ENCODE measurements around the gene REELD1. TPM values are rescaled to one million over a fixed set of nuclear protein-coding genes. Genes with fewer than 3 reads are reported as not detected.

REELD1 gene
- total RNA-seq, 2 experiments from 2014 or later: not detected

DNA sequence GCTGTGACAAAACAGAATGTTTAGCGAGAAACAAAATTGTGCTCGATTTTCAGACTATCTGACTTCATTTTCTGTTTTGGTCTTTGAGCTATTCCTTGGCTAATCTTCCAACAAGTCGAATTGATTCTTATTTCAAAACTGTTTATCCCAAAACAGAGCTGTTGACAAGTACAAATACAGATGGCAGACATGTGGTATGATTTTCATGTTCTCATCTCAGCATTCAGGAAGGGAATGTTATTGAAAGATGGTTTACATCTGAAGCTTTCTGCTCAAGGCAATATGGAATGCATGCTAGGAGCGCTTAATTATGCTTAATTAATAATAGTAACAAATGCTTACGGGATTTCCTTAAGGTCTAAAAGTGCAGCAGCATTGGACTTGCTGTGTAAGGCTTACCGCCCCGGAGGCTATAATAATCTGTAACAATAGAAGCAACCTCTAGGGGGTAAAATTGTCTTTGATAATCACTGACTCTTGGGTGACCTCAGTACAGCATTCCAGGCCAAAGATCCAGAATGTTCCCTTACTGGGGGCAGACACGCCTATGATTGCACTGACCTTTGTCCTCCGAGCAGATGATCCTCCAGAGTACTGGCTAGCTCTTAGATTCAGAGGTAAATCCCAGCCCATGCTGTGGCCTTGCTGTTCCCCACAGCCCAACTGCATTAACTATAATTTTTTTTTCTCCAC is 22.4 kb upstream of the REELD1 start:
- no peaks in the 10 kb centered on the region for H3K9me3 Mint-ChIP-seq
- H3K36me3 Mint-ChIP-seq (ENCODE audit: low read depth): peaks cover 40% of the 10 kb centered on the region
- POLR2A ChIA-PET: interaction anchor here (1.1 kb wide), 1 partner anchor 15 kb away, joined by 4 read pairs; no protein-coding TSS in a partner anchor

DNA sequence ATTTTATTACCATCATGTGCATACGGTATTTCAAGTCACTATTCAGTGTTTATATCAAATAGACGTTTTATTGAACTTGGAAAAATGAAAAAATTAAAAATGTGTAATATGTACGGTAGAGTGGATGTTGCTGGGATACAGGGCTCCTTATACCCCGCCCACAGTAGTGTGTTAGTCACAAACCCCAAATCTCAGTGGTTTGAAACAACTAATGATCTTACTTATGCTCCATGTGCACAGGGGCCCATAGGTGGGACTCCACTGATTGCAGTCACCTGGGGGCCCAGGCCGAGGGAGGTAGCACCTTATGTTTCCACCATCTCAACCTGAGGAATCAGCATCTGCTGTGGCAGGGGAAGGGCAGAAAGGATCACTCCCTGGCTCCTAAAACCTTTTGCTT is 20.7 kb upstream of the REELD1 start:
- ChIA-PET CTCF (no interaction called here), POLR2A (no interaction called here)
- DNase-seq: no peak
- Mint-ChIP-seq H3K27ac (no peak overlapping the region), H3K4me1 (peaks cover 2% of the 10 kb centered on the region), H3K36me3 (ENCODE audit: low read depth) (peaks cover 27% of the 10 kb centered on the region), H3K9me3 (no peaks in the 10 kb centered on the region), H3K27me3 (no peaks in the 10 kb centered on the region), H3K4me3 (no peak overlapping the region)

More for the DNA sequence above, 22.4 kb upstream of the REELD1 start:
- DNase-seq: no peak
- no peak overlapping the region for H3K4me3 Mint-ChIP-seq
- CTCF ChIA-PET: no interaction called here
- no peaks in the 10 kb centered on the region for H3K27me3 Mint-ChIP-seq
- no peak overlapping the region for H3K27ac Mint-ChIP-seq
- peaks cover 2% of the 10 kb centered on the region for H3K4me1 Mint-ChIP-seq

DNA sequence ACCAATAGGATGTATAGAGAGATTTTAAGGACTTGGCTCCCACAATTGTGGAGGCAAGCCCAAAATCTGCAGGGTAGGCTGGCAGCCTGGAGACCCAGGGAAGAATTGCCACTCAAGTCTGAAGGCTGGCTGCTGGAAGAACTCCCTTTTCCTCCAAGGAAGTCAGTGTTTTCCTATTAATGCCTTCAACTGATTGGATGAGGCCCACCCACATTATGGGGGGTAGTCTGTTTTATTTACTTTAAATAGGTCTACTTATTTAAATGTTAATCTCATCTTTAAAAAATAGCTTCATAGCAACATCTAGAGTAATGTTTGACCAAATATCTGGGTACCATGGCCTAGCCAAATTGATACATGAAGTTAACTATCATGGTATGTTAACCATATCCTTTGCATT is 20.1 kb upstream of the REELD1 start:
- POLR2A ChIA-PET: no interaction called here
- CTCF ChIA-PET: interaction anchor here (0.5 kb wide), 1 partner anchor 880 kb away, joined by 4 read pairs; no protein-coding TSS in a partner anchor
- H3K27me3 Mint-ChIP-seq: no peaks in the 10 kb centered on the region
- H3K36me3 Mint-ChIP-seq (ENCODE audit: low read depth): peaks cover 26% of the 10 kb centered on the region
- no peak for DNase-seq
- H3K9me3 Mint-ChIP-seq: no peaks in the 10 kb centered on the region
- H3K4me3 Mint-ChIP-seq: no peak overlapping the region
- H3K4me1 Mint-ChIP-seq: peaks cover 2% of the 10 kb centered on the region
- no peak overlapping the region for H3K27ac Mint-ChIP-seq

DNA sequence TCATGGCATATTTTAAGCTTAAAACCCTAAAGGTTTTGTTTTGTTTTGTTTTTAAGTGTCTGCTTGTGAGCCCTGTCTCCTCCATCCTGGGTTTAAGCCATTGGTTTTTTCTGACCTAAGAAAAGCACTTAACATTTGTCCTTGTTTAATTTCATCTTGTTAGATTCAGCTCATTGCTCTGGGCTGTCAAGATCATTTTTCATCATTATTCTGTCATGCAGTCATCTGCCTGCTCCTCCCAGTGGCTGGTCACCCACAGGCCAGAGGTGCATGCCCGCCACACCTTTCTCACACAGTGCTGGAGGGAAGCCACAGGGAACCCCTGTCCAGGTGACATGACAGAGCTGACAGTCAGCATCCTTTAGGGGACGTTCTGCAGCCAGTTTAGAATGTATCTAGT is 11.7 kb upstream of the REELD1 start:
- no peaks in the 10 kb centered on the region for H3K27me3 Mint-ChIP-seq
- ChIA-PET POLR2A (no interaction called here), CTCF (no interaction called here)
- no peak for DNase-seq
- no peak overlapping the region for H3K4me3 Mint-ChIP-seq
- H3K9me3 Mint-ChIP-seq: no peaks in the 10 kb centered on the region
- H3K36me3 Mint-ChIP-seq (ENCODE audit: low read depth): no peaks in the 10 kb centered on the region
- no peaks in the 10 kb centered on the region for H3K4me1 Mint-ChIP-seq
- H3K27ac Mint-ChIP-seq: no peak overlapping the region

DNA sequence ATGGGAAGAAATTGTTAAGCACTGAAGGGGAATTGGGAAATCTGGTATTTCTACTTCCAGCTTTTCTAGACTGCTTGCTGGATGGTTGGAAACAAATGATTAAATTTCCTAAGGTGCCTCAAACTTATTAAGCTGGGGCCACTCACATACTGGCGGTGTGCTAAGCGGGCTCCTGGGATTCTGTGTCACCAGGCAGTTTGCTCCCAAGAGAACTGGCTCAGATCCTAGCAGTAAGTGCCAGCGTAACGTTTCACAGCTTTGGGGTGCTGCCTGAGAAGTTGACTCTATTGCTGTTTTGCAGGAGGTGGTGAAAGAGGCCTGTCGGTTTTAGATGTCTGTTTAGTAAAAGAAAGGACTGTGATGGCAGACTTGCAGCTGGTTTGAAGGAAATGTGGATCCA is 6.9 kb upstream of the REELD1 start:
- no peak overlapping the region for H3K27ac Mint-ChIP-seq
- H3K36me3 Mint-ChIP-seq (ENCODE audit: low read depth): no peaks in the 10 kb centered on the region
- ChIA-PET CTCF (no interaction called here), POLR2A (no interaction called here)
- H3K4me1 Mint-ChIP-seq: no peaks in the 10 kb centered on the region
- DNase-seq: no peak
- no peaks in the 10 kb centered on the region for H3K9me3 Mint-ChIP-seq
- no peak overlapping the region for H3K4me3 Mint-ChIP-seq
- H3K27me3 Mint-ChIP-seq: peaks cover 10% of the 10 kb centered on the region

GRCh38 chr4:146210890-146211289 is 3.4 kb upstream of the REELD1 start:
- Mint-ChIP-seq H3K36me3 (ENCODE audit: low read depth) (no peaks in the 10 kb centered on the region), H3K4me1 (no peaks in the 10 kb centered on the region), H3K27ac (no peak overlapping the region), H3K4me3 (no peak overlapping the region), H3K27me3 (peaks cover 10% of the 10 kb centered on the region), H3K9me3 (no peaks in the 10 kb centered on the region)
- ChIA-PET POLR2A (no interaction called here), CTCF (no interaction called here)
- no peak for DNase-seq

GRCh38 chr4:146211440-146211839 is 2.9 kb upstream of the REELD1 start:
- no peaks in the 10 kb centered on the region for H3K9me3 Mint-ChIP-seq
- no peaks in the 10 kb centered on the region for H3K36me3 Mint-ChIP-seq (ENCODE audit: low read depth)
- H3K4me3 Mint-ChIP-seq: no peak overlapping the region
- no peak for DNase-seq
- H3K27me3 Mint-ChIP-seq: peaks cover 10% of the 10 kb centered on the region
- POLR2A ChIA-PET: no interaction called here
- no peak overlapping the region for H3K27ac Mint-ChIP-seq
- H3K4me1 Mint-ChIP-seq: no peaks in the 10 kb centered on the region
- CTCF ChIA-PET: no interaction called here

- POLR2A ChIA-PET: no interaction called here
These were observed 1.6 kb upstream of the REELD1 start for GRCh38 chr4:146212781-146213180.

DNA sequence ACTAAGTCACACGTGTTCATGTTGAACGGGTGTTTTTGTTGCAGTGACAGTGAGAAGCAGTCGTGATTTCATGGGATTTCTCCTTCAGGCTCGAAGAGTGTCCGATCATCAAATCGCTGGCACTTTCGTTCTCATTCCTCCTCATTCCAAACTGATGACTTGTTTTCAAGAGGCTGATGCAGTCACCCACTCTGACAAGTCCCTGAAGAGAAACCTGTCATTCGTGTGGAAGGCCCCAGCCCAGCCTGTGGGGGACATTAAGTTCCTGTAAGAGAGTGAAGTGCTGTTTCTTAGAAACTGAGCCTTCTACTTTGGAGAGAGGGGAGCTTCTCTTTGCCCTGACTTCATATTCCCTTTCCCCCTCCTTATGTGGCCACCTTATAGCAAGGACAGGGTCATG is 8.0 kb downstream of the REELD1 start:
- no peaks in the 10 kb centered on the region for H3K4me1 Mint-ChIP-seq
- no peak overlapping the region for H3K4me3 Mint-ChIP-seq
- H3K9me3 Mint-ChIP-seq: no peaks in the 10 kb centered on the region
- ChIA-PET POLR2A (no interaction called here), CTCF (no interaction called here)
- H3K27me3 Mint-ChIP-seq: no peaks in the 10 kb centered on the region
- no peak overlapping the region for H3K27ac Mint-ChIP-seq
- DNase-seq: no peak
- no peaks in the 10 kb centered on the region for H3K36me3 Mint-ChIP-seq (ENCODE audit: low read depth)

More at GRCh38 chr4:146212781-146213180, 1.6 kb upstream of the REELD1 start:
- CTCF ChIA-PET: no interaction called here
- Mint-ChIP-seq H3K27me3 (peaks cover 10% of the 10 kb centered on the region), H3K4me3 (no peak overlapping the region), H3K4me1 (no peaks in the 10 kb centered on the region), H3K36me3 (ENCODE audit: low read depth) (no peaks in the 10 kb centered on the region), H3K9me3 (no peaks in the 10 kb centered on the region), H3K27ac (no peak overlapping the region)
- no peak for DNase-seq

DNA sequence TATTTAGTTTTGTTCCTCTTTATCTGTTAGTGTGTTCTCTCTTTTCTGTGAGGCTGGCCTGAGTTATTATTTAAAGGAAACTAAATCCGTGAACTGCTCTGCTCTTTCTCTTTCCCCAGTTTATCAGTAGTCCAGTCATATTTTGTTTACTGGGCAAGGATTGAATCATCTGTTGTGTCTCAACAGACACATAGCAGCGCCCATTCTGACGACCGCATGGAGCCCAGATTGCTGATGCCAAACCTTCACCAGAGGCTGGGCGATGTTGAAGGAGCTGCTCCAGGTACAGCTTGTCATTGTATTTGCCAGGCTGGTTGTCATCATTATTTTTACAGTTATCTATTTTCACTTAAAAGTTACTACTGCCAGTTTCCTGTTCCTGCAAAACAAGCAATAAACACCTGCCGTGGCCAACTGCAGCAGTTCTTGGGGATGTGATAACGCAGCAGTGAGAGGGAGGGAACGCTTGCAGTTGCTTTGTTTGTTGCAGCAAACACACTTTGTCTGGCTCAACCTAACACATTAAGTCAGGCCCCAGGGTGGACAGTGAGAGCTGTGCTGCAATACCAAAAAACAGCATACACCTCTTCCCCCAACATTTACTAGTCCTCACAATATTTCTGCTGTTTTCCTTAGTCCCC is 10.1 kb downstream of the REELD1 start:
- H3K4me1 Mint-ChIP-seq: no peaks in the 10 kb centered on the region
- ChIA-PET CTCF (no interaction called here), POLR2A (no interaction called here)
- H3K4me3 Mint-ChIP-seq: no peak overlapping the region
- no peak for DNase-seq
- no peaks in the 10 kb centered on the region for H3K27me3 Mint-ChIP-seq
- H3K36me3 Mint-ChIP-seq (ENCODE audit: low read depth): no peaks in the 10 kb centered on the region
- no peak overlapping the region for H3K27ac Mint-ChIP-seq
- H3K9me3 Mint-ChIP-seq: no peaks in the 10 kb centered on the region

- Mint-ChIP-seq H3K4me1 (no peaks in the 10 kb centered on the region), H3K4me3 (no peak overlapping the region), H3K27ac (no peak overlapping the region), H3K9me3 (no peaks in the 10 kb centered on the region), H3K27me3 (no peaks in the 10 kb centered on the region), H3K36me3 (ENCODE audit: low read depth) (no peaks in the 10 kb centered on the region)
- no peak for DNase-seq
- POLR2A ChIA-PET: no interaction called here
- CTCF ChIA-PET: no interaction called here
These were observed 15.1 kb downstream of the REELD1 start for GRCh38 chr4:146229406-146229805.

DNA sequence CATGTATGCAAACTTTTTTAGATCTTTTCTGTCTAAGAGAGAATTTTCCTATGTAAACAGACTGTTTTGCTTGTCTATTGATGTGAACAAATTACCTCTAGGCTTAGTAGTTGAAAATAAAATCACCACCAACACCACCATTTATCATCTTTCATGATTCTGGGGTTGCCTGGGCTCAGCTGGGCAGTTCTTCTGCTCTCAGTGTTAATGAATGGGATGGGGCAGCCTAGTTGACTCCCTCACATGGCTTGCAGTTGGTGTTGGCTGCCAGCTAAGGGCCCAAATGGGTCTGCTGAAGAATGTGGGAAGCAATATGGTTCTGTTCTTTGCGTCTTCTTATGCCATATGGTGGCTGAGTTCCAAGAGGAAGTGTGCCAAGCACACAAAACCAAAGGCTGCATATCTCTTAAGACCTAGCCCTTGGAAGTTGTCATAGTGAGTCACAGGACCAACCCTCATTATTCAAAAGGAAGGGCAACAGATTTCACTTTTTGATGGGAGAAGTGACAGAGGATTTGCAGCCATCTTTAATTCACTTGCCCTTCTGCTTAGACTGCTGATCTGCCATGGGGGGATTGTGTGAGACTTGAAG is 17.9 kb downstream of the REELD1 start:
- CTCF ChIA-PET: no interaction called here

GRCh38 chr4:146235654-146236177 is 21.4 kb downstream of the REELD1 start:
- Mint-ChIP-seq H3K9me3 (no peaks in the 10 kb centered on the region), H3K27ac (no peak overlapping the region), H3K4me3 (no peak overlapping the region), H3K36me3 (ENCODE audit: low read depth) (no peaks in the 10 kb centered on the region), H3K27me3 (no peaks in the 10 kb centered on the region), H3K4me1 (no peaks in the 10 kb centered on the region)
- CTCF ChIA-PET: no interaction called here
- DNase-seq: no peak
- POLR2A ChIA-PET: no interaction called here

More for the DNA sequence above, 17.9 kb downstream of the REELD1 start:
- Mint-ChIP-seq H3K4me3 (no peak overlapping the region), H3K9me3 (no peaks in the 10 kb centered on the region), H3K4me1 (no peaks in the 10 kb centered on the region), H3K36me3 (ENCODE audit: low read depth) (no peaks in the 10 kb centered on the region), H3K27ac (no peak overlapping the region), H3K27me3 (no peaks in the 10 kb centered on the region)
- DNase-seq: no peak
- POLR2A ChIA-PET: no interaction called here

GRCh38 chr4:146236216-146236615 is 21.9 kb downstream of the REELD1 start:
- no peak for DNase-seq
- ChIA-PET CTCF (no interaction called here), POLR2A (no interaction called here)
- no peak overlapping the region for H3K27ac Mint-ChIP-seq
- H3K36me3 Mint-ChIP-seq (ENCODE audit: low read depth): no peaks in the 10 kb centered on the region
- no peaks in the 10 kb centered on the region for H3K9me3 Mint-ChIP-seq
- H3K4me3 Mint-ChIP-seq: no peak overlapping the region
- no peaks in the 10 kb centered on the region for H3K4me1 Mint-ChIP-seq
- H3K27me3 Mint-ChIP-seq: no peaks in the 10 kb centered on the region
